ENCODE results near the gene TRIP13. TPM values are rescaled to one million over a fixed set of nuclear protein-coding genes. Genes with fewer than 3 reads are reported as not detected.
A peak's percentile ranks its signal among the peaks of the same experiment; 100 is the strongest.

TRIP13 gene
- total RNA-seq, 4 donors from 2014 or later, result 0.13 to 3.6 (median 0.73) TPM

GRCh38 chr5:891117-891836, 1.4 kb upstream of the TRIP13 start:
- Histone ChIP-seq H3K36me3 (peaks cover 0 to 52% of the 10 kb centered on the region in 2 donors), H3K9me3 (no peaks in the 10 kb centered on the region), H3K27ac (peak overlapping the region in 2 of 4 donors; percentile 86 to 92), H3K27me3 (no peaks in the 10 kb centered on the region), H3K4me1 (peaks cover 0 to 34% (median 16%) of the 10 kb centered on the region in 3 donors), H3K4me3 (peak overlapping the region; percentile 74 to 91)
- 70 to 71% methylated on average over 16 to 29 of the region's 34 CpGs for WGBS, 2 donors (ENCODE audit: low coverage in 1 of 2)
- no peak for ATAC-seq
- TF ChIP-seq POLR2A (IDR thresholded peaks at IDR 0.05) (no peak), EP300 (IDR thresholded peaks at IDR 0.05) (no peak), POLR2AphosphoS5 (IDR thresholded peaks at IDR 0.05) (no peak)
- TF ChIP-seq, protein P1, sequence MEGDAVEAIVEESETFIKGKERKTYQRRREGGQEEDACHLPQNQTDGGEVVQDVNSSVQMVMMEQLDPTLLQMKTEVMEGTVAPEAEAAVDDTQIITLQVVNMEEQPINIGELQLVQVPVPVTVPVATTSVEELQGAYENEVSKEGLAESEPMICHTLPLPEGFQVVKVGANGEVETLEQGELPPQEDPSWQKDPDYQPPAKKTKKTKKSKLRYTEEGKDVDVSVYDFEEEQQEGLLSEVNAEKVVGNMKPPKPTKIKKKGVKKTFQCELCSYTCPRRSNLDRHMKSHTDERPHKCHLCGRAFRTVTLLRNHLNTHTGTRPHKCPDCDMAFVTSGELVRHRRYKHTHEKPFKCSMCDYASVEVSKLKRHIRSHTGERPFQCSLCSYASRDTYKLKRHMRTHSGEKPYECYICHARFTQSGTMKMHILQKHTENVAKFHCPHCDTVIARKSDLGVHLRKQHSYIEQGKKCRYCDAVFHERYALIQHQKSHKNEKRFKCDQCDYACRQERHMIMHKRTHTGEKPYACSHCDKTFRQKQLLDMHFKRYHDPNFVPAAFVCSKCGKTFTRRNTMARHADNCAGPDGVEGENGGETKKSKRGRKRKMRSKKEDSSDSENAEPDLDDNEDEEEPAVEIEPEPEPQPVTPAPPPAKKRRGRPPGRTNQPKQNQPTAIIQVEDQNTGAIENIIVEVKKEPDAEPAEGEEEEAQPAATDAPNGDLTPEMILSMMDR (IDR thresholded peaks at IDR 0.05), result no peak

GRCh38 chr5:891837-892393, 769 bp upstream of the TRIP13 start:
- TF ChIP-seq POLR2AphosphoS5 (IDR thresholded peaks at IDR 0.05), result no peak
- TF ChIP-seq EP300 (IDR thresholded peaks at IDR 0.05), result no peak
- TF ChIP-seq POLR2A (IDR thresholded peaks at IDR 0.05), result no peak
- TF ChIP-seq, protein P1 (IDR thresholded peaks at IDR 0.05), result no peak
- Histone ChIP-seq H3K4me1 (peaks cover 0 to 34% (median 16%) of the 10 kb centered on the region in 3 donors), H3K9me3 (no peaks in the 10 kb centered on the region), H3K36me3 (peaks cover 0 to 45% of the 10 kb centered on the region in 2 donors), H3K27ac (peak overlapping the region; percentile 60 to 94 (median 89)), H3K27me3 (no peaks in the 10 kb centered on the region), H3K4me3 (peak overlapping the region; percentile 74 to 91)
- 39 to 70% methylated on average over 2 to 6 of the region's 25 CpGs for WGBS, 2 donors (ENCODE audit: low coverage in 1 of 2)
- ATAC-seq, result peak; percentile 34

DNA sequence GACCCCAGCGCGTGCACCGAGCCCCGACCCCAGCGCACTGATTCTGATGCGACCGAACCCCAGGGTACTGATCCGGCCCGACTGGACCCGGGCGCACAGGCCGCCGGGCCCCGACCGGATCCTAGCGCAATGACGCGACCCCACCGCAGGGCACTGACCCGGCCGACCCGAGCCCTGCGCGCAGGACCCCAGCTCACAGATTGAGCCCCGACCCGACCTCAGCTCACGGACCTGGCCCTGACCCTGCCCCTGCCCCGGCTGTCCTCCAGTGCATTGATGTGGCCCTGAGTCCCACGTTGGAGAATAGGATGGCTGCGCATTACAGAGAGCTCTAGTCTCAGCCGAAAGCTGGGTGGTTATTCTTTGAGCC, 438 bp downstream of the TRIP13 start:
- Histone ChIP-seq H3K36me3 (peaks cover 0 to 33% of the 10 kb centered on the region in 2 donors), H3K4me1 (peaks cover 0 to 34% (median 16%) of the 10 kb centered on the region in 3 donors), H3K9me3 (no peaks in the 10 kb centered on the region), H3K27ac (peak overlapping the region in 2 of 4 donors; percentile 86 to 92), H3K4me3 (peak overlapping the region; percentile 74 to 91), H3K27me3 (no peaks in the 10 kb centered on the region)
- WGBS, 2 donors (ENCODE audit: low coverage in 1 of 2), result no CpG with 5 or more reads among the region's 31 CpGs
- ATAC-seq, result peak; percentile 13
- TF ChIP-seq POLR2A (IDR thresholded peaks at IDR 0.05) (no peak), POLR2AphosphoS5 (IDR thresholded peaks at IDR 0.05) (no peak), EP300 (IDR thresholded peaks at IDR 0.05) (no peak)
- TF ChIP-seq, protein P1 (IDR thresholded peaks at IDR 0.05), result no peak

- 70% methylated on average over 2 of the region's 9 CpGs; no CpG with 5 or more reads in 1 of the 2 donors for WGBS, 2 donors (ENCODE audit: low coverage in 1 of 2)
- Histone ChIP-seq H3K27me3 (no peaks in the 10 kb centered on the region), H3K4me1 (peaks cover 0 to 34% (median 16%) of the 10 kb centered on the region in 3 donors), H3K36me3 (peaks cover 0 to 27% of the 10 kb centered on the region in 2 donors), H3K9me3 (no peaks in the 10 kb centered on the region), H3K27ac (no peak overlapping the region), H3K4me3 (no peak overlapping the region)
- ATAC-seq, result no peak
- no peak for TF ChIP-seq POLR2A (IDR thresholded peaks at IDR 0.05)
- TF ChIP-seq EP300 (IDR thresholded peaks at IDR 0.05), result no peak
- TF ChIP-seq, protein P1 (IDR thresholded peaks at IDR 0.05), result no peak
- TF ChIP-seq POLR2AphosphoS5 (IDR thresholded peaks at IDR 0.05), result no peak
Observed at GRCh38 chr5:893711-894110, 1.0 kb downstream of the TRIP13 start.
